Keratinocyte (primary cell): ENCODE results near the gene MYBBP1A. TPM values are rescaled to one million over a fixed set of nuclear protein-coding genes. Genes with fewer than 3 reads are reported as not detected.

Experiments
- DNase-seq: peaks from one replicate; pipeline ENCODE4 v3.0.0-alpha.2; 2011; ENCODE audit warnings: low read depth, missing footprints, low spot score
- FAIRE-seq: peaks from 2 replicates; lab custom pipeline; 2011; peaks lifted over from hg19 to GRCh38; lab: Jason Lieb, UNC
- H2AFZ ChIP-seq: 2 replicates; pipeline ENCODE4 v1.6.0; 2012; ENCODE audit warnings: low read length, control low read depth, inconsistent platforms; ENCODE audit not compliant: control insufficient read depth
- H3K27ac ChIP-seq: 2 replicates; pipeline ENCODE4 v1.5.1; 2011; ENCODE audit warnings: low read length; ENCODE audit not compliant: control insufficient read depth, insufficient read depth
- H3K27me3 ChIP-seq: 3 replicates; pipeline ENCODE4 v1.6.0; 2011; ENCODE audit warnings: low read length; ENCODE audit not compliant: control insufficient read depth, insufficient read depth; ENCODE audit errors: extremely low read depth
- H3K36me3 ChIP-seq, 2 experiments: 2 replicates in 1 of 2; 3 replicates in 1 of 2; pipeline ENCODE4 v1.5.1; 2011; ENCODE audit warnings: low read length in 2 of 2, mild to moderate bottlenecking in 1 of 2; ENCODE audit not compliant: control insufficient read depth in 2 of 2, insufficient read depth in 2 of 2; ENCODE audit errors: extremely low read depth in 1 of 2
- H3K4me1 ChIP-seq: 3 replicates; pipeline ENCODE4 v1.5.1; 2011; ENCODE audit warnings: low read length; ENCODE audit not compliant: control insufficient read depth, insufficient read depth; ENCODE audit errors: extremely low read depth
- H3K4me2 ChIP-seq: 3 replicates; pipeline ENCODE4 v1.6.0; 2011; ENCODE audit warnings: low read depth, low read length; ENCODE audit not compliant: control insufficient read depth, insufficient read depth; ENCODE audit errors: extremely low read depth
- H3K4me3 ChIP-seq, 3 experiments: fragments of 200-600 bp in 1 of 3; sonication (generic) in 1 of 3; 2 replicates in 2 of 3; 3 replicates in 1 of 3; pipeline ENCODE4 v1.5.1; 2011 to 2016; ENCODE audit warnings: low read length in 3 of 3, mild to moderate bottlenecking in 3 of 3, control low read depth in 2 of 3, inconsistent platforms in 1 of 3, low read depth in 1 of 3, mixed read lengths in 1 of 3, mixed run types in 1 of 3, moderate library complexity in 1 of 3; ENCODE audit not compliant: control insufficient read depth in 2 of 3, insufficient read depth in 2 of 3; ENCODE audit errors: extremely low read depth in 1 of 3
- H3K79me2 ChIP-seq: 2 replicates; pipeline ENCODE4 v1.6.0; 2012; ENCODE audit warnings: low read length; ENCODE audit not compliant: control insufficient read depth, insufficient read depth
- H3K9ac ChIP-seq: 3 replicates; pipeline ENCODE4 v1.6.0; 2011; ENCODE audit warnings: low read length; ENCODE audit not compliant: control insufficient read depth, insufficient read depth; ENCODE audit errors: extremely low read depth
- H3K9me1 ChIP-seq: 3 replicates; pipeline ENCODE4 v1.6.0; 2011; ENCODE audit warnings: low read length; ENCODE audit not compliant: control insufficient read depth, insufficient read depth; ENCODE audit errors: extremely low read depth
- H3K9me3 ChIP-seq: 2 replicates; pipeline ENCODE4 v1.5.1; 2012; ENCODE audit warnings: low read depth, low read length; ENCODE audit not compliant: control insufficient read depth
- H4K20me1 ChIP-seq: 3 replicates; pipeline ENCODE4 v1.6.0; 2011; ENCODE audit warnings: low read length; ENCODE audit not compliant: control insufficient read depth, insufficient read depth; ENCODE audit errors: extremely low read depth
- CTCF ChIP-seq, 3 experiments: IDR thresholded peaks in 1 of 3; conservative IDR thresholded peaks in 1 of 3; optimal IDR thresholded peaks in 1 of 3; 2 replicates in 2 of 3; 3 replicates in 1 of 3; pipeline versions ENCODE3 to v1.5.1; 2011; ENCODE audit warnings: low read length in 3 of 3, mild to moderate bottlenecking in 3 of 3, moderate library complexity in 2 of 3, control low read depth in 1 of 3, inconsistent platforms in 1 of 3; ENCODE audit not compliant: insufficient read depth in 2 of 3; ENCODE audit errors: extremely low read depth in 1 of 3
- EZH2 ChIP-seq: IDR thresholded peaks from one replicate; pipeline ENCODE4 v1.6.1; 2012; ENCODE audit warnings: inconsistent platforms, mild to moderate bottlenecking, low read length, moderate library complexity
- dilution Hi-C: fragments of 300-500 bp; cut with MboI; formaldehyde crosslinking; loops from one replicate; pipeline ENCODE4 v1.7.0; 2020; ENCODE audit warnings: low sequenced_read_pairs; ENCODE audit not compliant: extremely low pct_ligation_motif_present
- polyA plus RNA-seq, 5 experiments: library from polyadenylated mRNA; depleted of rRNA in 3 of 5; stranded (reverse) in 3 of 5; stranded (forward) in 1 of 5; unstranded in 1 of 5; fragments of >200 nt; gene quantifications; 1 replicate in 1 of 5; 2 replicates in 3 of 5; 3 replicates in 1 of 5; pipeline versions ENCODE4 v1.2.1 to v1.2.3, GENCODE V29; 2011 to 2012; ENCODE audit warnings: missing spikeins in 2 of 5, low read depth in 1 of 5, low replicate concordance in 1 of 5

Gene MYBBP1A
- polyA plus RNA-seq, 1 donor (not counting 4 experiments of a cell fraction or from before 2014, with no cell fraction given), result 20.5 TPM

- dilution Hi-C loops, result no loop called here
- H3K36me3 ChIP-seq, result no peaks in the 10 kb centered on the region
- DNase-seq, result no peak
- H3K27ac ChIP-seq, result no peak overlapping the region
- peaks cover 16% of the 10 kb centered on the region for H3K4me1 ChIP-seq
- peaks cover 52% of the 10 kb centered on the region for H3K27me3 ChIP-seq
- TF ChIP-seq CTCF (optimal IDR thresholded peaks at IDR 0.05 in 1 of 3, IDR thresholded peaks at IDR 0.05 in 1 of 3, conservative IDR thresholded peaks at IDR 0.05 in 1 of 3; ENCODE audit: extremely low read depth in 1 of 3, insufficient read depth in 2 of 3, low read length in 3 of 3) (no peak), EZH2 (no peak)
- no peak overlapping the region for H2AFZ ChIP-seq
- no peak overlapping the region for H3K4me3 ChIP-seq
- FAIRE-seq, result no peak
- no peaks in the 10 kb centered on the region for H3K9me3 ChIP-seq
- H3K79me2 ChIP-seq, result no peaks in the 10 kb centered on the region
- no peak overlapping the region for H3K4me2 ChIP-seq
- no peaks in the 10 kb centered on the region for H3K9me1 ChIP-seq
- H3K9ac ChIP-seq, result no peak overlapping the region
- peaks cover 3% of the 10 kb centered on the region for H4K20me1 ChIP-seq
Observed at GRCh38 chr17:4501295-4501949, 53.8 kb downstream of the MYBBP1A start.

GRCh38 chr17:4500191-4500571 is 55.0 kb downstream of the MYBBP1A start:
- Histone ChIP-seq H3K27me3 (peaks cover 52% of the 10 kb centered on the region), H3K9me1 (no peaks in the 10 kb centered on the region), H3K36me3 (no peaks in the 10 kb centered on the region), H3K79me2 (no peaks in the 10 kb centered on the region), H2AFZ (no peak overlapping the region), H3K27ac (no peak overlapping the region), H3K4me2 (no peak overlapping the region), H3K9me3 (no peaks in the 10 kb centered on the region), H3K4me1 (peaks cover 16% of the 10 kb centered on the region), H3K9ac (no peak overlapping the region), H4K20me1 (peaks cover 3% of the 10 kb centered on the region), H3K4me3 (no peak overlapping the region)
- FAIRE-seq (no peak), DNase-seq (no peak)
- TF ChIP-seq CTCF (optimal IDR thresholded peaks at IDR 0.05 in 1 of 3, IDR thresholded peaks at IDR 0.05 in 1 of 3, conservative IDR thresholded peaks at IDR 0.05 in 1 of 3; ENCODE audit: extremely low read depth in 1 of 3, insufficient read depth in 2 of 3, low read length in 3 of 3) (no peak), EZH2 (no peak)
- dilution Hi-C loops, result no loop called here
